ENCODE results near the gene OPA3. TPM values are rescaled to one million over a fixed set of nuclear protein-coding genes. Genes with fewer than 3 reads are reported as not detected.
A peak's percentile ranks its signal among the peaks of the same experiment; 100 is the strongest.

OPA3 gene
- total and polyA plus RNA-seq, 8 donors = under 0.01 to 27.5 (median 3.7) TPM

GRCh38 chr19:45574526-45574925, 10.1 kb downstream of the OPA3 start:
- no peak for TF ChIP-seq EP300 (IDR thresholded peaks at IDR 0.05)
- TF ChIP-seq CTCF (IDR thresholded peaks at IDR 0.05) = no peak
- TF ChIP-seq POLR2AphosphoS5 (IDR thresholded peaks at IDR 0.05) = no peak
- no peak for TF ChIP-seq POLR2A (IDR thresholded peaks at IDR 0.05)
- 69 to 85% (median 79%) methylated on average over 4 of the region's 4 CpGs for WGBS, 5 donors
- intact Hi-C loops (cut with DNase I; ENCODE audit: low total_unique reads) = no loop called here
- DNase-seq = no peak
- H3K36me3 ChIP-seq = no peaks in the 10 kb centered on the region
- H3K27ac ChIP-seq = peak overlapping the region in 3 of 5 donors; percentile 49 to 86 (median 74)
- no peaks in the 10 kb centered on the region for H3K27me3 ChIP-seq
- no peaks in the 10 kb centered on the region for H3K9me3 ChIP-seq
- H3K4me1 ChIP-seq = peaks cover 25 to 53% (median 50%) of the 10 kb centered on the region in 4 donors
- no peak overlapping the region for H3K4me3 ChIP-seq

- Histone ChIP-seq H3K27me3 (no peaks in the 10 kb centered on the region), H3K27ac (no peak overlapping the region), H3K9me3 (no peaks in the 10 kb centered on the region), H3K36me3 (no peaks in the 10 kb centered on the region), H3K4me3 (no peak overlapping the region), H3K4me1 (peaks cover 11 to 47% (median 36%) of the 10 kb centered on the region in 4 donors)
- no peak for DNase-seq
- intact Hi-C loops (cut with DNase I; ENCODE audit: low total_unique reads) = no loop called here
- TF ChIP-seq CTCF (IDR thresholded peaks at IDR 0.05) (no peak), POLR2AphosphoS5 (IDR thresholded peaks at IDR 0.05) (no peak), EP300 (IDR thresholded peaks at IDR 0.05) (no peak), POLR2A (IDR thresholded peaks at IDR 0.05) (no peak)
- 77 to 87% (median 83%) methylated on average over 8 of the region's 8 CpGs for WGBS, 5 donors
These were observed 13.0 kb downstream of the OPA3 start for GRCh38 chr19:45571457-45572220.

GRCh38 chr19:45569619-45570421, 14.8 kb downstream of the OPA3 start:
- peak overlapping the region in 3 of 5 donors; percentile 47 to 73 (median 69) for H3K27ac ChIP-seq
- WGBS, 5 donors = 50 to 69% (median 63%) methylated on average over 14 to 15 of the region's 15 CpGs
- no peak overlapping the region for H3K4me3 ChIP-seq
- peaks cover 10 to 30% (median 19%) of the 10 kb centered on the region in 4 donors for H3K4me1 ChIP-seq
- no peaks in the 10 kb centered on the region for H3K27me3 ChIP-seq
- no peaks in the 10 kb centered on the region for H3K9me3 ChIP-seq
- TF ChIP-seq CTCF (IDR thresholded peaks at IDR 0.05) (peak in 5 of 7 experiments; percentile 42 to 79 (median 56)), POLR2AphosphoS5 (IDR thresholded peaks at IDR 0.05) (no peak), POLR2A (IDR thresholded peaks at IDR 0.05) (no peak)
- DNase-seq = peak; percentile 72 to 76
- H3K36me3 ChIP-seq = no peaks in the 10 kb centered on the region
- intact Hi-C loops (cut with DNase I; ENCODE audit: low total_unique reads) = no loop called here

GRCh38 chr19:45568732-45569131, 15.9 kb downstream of the OPA3 start:
- H3K36me3 ChIP-seq = no peaks in the 10 kb centered on the region
- TF ChIP-seq POLR2AphosphoS5 (IDR thresholded peaks at IDR 0.05) (peak in 1 of 3 donors; percentile 53), POLR2A (IDR thresholded peaks at IDR 0.05) (no peak)
- WGBS, 5 donors = 62 to 82% (median 81%) methylated on average over 3 of the region's 3 CpGs
- H3K27ac ChIP-seq = peak overlapping the region; percentile 24 to 73 (median 67)
- DNase-seq = peak in 1 of 2 donors; percentile 38
- H3K4me1 ChIP-seq = peaks cover 4 to 24% (median 17%) of the 10 kb centered on the region in 4 donors
- intact Hi-C loops (cut with DNase I; ENCODE audit: low total_unique reads) = no loop called here
- H3K9me3 ChIP-seq = no peaks in the 10 kb centered on the region
- no peak overlapping the region for H3K4me3 ChIP-seq
- no peaks in the 10 kb centered on the region for H3K27me3 ChIP-seq

Measured in stomach (tissue), 9 donors.